ENCODE data around the gene SNF8. TPM values are rescaled to one million over a fixed set of nuclear protein-coding genes. Genes with fewer than 3 reads are reported as not detected.
A peak's percentile ranks its signal among the peaks of the same experiment; 100 is the strongest.

Gene SNF8
- total and polyA plus RNA-seq, 11 donors, result 66.9 to 144 (median 105) TPM

DNA sequence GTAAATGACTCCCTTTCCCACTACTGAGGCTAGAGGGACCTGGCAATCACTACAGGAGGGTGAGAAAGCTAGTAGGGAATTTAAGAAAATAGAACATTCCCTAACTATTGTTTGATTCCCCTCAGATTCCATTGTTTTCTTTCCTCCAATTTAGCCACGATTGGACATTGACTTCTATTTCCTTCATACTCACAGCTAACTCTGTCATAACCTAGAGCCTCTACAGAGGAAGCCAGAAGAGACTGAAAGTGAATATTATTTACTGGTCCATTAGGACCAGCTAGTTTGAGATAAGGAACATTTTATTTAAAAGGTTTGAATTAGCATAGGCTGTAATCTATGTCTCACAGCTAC is 14.9 kb downstream of the SNF8 start:
- H3K36me3 ChIP-seq, result peaks cover 0 to 100% (median 98%) of the 10 kb centered on the region in 9 donors
- ATAC-seq, result no peak
- no peak for TF ChIP-seq POLR2A (IDR thresholded peaks at IDR 0.05)
- TF ChIP-seq CTCF (IDR thresholded peaks at IDR 0.05), result no peak
- no peak for DNase-seq
- H3K4me1 ChIP-seq, result peaks cover 0 to 13% (median 0%) of the 10 kb centered on the region in 12 donors
- peak overlapping the region in 1 of 12 donors; percentile 32 for H3K27ac ChIP-seq
- no peaks in the 10 kb centered on the region for H3K9me3 ChIP-seq
- H3K4me3 ChIP-seq, result no peak overlapping the region
- 26 to 68% (median 45%) methylated on average over 1 of the region's 1 CpG for WGBS, 4 donors
- H3K27me3 ChIP-seq, result no peaks in the 10 kb centered on the region
- intact Hi-C loops (cut with DNase I), result no loop called here

GRCh38 chr17:48928876-48929811 is 15.5 kb downstream of the SNF8 start:
- Histone ChIP-seq H3K36me3 (peaks cover 0 to 100% (median 98%) of the 10 kb centered on the region in 9 donors), H3K9me3 (no peaks in the 10 kb centered on the region), H3K4me3 (no peak overlapping the region), H3K27ac (peak overlapping the region in 1 of 12 donors; percentile 32), H3K27me3 (no peaks in the 10 kb centered on the region), H3K4me1 (peaks cover 0 to 13% (median 0%) of the 10 kb centered on the region in 12 donors)
- intact Hi-C loops (cut with DNase I), result no loop called here
- DNase-seq (no peak), ATAC-seq (peak in 1 of 4 donors; percentile 19)
- TF ChIP-seq POLR2A (IDR thresholded peaks at IDR 0.05), result no peak
- TF ChIP-seq CTCF (IDR thresholded peaks at IDR 0.05), result no peak
- whole genome bisulfite sequencing, 4 donors, result 76 to 88% (median 80%) methylated on average over 6 of the region's 6 CpGs

DNA sequence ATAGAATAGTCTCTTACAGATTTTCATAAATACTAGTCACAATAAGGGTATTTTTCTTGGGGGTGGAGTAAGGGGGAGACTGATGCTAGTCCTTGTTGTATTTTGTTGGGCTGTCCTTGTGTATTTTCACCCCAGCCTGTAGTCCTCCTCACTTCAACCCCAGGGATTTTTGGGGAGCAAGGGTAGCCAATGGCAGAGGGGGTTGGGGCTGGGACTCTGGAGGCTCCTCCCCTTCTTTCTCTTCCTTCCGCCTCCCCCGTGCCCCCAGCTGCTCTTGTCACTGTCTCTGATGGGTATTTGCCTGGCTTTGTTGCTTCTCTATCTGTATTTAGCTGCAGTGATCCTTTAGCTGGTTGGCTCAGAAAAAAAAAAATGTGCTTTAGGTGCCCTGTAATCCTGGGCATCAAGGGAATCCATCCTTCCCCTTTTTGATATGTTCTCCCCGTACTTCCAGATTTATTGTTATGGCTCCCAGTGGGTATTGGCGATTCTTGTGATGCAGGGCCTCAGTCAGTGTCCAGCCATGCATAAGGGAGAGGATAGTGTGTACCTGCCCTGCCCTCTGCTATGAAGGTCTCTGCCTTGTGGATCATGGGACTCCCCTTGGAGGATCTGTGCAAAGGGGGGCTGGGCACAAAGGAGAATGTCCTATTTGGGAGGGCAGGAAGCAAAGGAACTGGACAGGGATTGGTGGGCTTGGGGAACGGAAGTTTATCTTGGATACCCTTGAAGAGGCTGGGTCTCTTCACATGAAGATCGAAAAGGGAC is 16.5 kb downstream of the SNF8 start:
- H3K9me3 ChIP-seq, result no peaks in the 10 kb centered on the region
- no peak for ATAC-seq
- WGBS, 4 donors, result 69 to 87% (median 75%) methylated on average over 6 of the region's 6 CpGs
- no peak overlapping the region for H3K27ac ChIP-seq
- no peak overlapping the region for H3K4me3 ChIP-seq
- peaks cover 0 to 13% (median 0%) of the 10 kb centered on the region in 12 donors for H3K4me1 ChIP-seq
- no peak for DNase-seq
- H3K36me3 ChIP-seq, result peaks cover 0 to 100% (median 98%) of the 10 kb centered on the region in 9 donors
- TF ChIP-seq CTCF (IDR thresholded peaks at IDR 0.05) (no peak), POLR2A (IDR thresholded peaks at IDR 0.05) (no peak)
- intact Hi-C loops (cut with DNase I), result no loop called here
- no peaks in the 10 kb centered on the region for H3K27me3 ChIP-seq

DNA sequence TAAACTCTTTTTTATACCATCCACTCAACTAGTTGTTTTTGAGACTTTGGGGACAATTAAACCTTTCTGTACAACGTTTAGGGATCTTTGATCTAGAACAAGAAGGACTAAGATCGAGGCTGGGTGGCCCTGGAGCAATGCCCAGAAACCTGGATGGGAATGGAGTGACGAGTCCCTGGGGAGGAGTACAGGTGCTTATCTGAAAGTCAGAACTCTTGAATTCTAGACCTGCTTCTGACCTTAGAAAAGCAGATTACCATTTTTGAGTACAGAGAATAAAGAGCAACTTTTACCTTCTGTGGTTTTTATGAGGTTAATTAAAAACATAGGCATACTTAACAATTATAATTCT is 18.7 kb downstream of the SNF8 start:
- ATAC-seq, result no peak
- H3K4me3 ChIP-seq, result no peak overlapping the region
- H3K27ac ChIP-seq, result no peak overlapping the region
- TF ChIP-seq CTCF (IDR thresholded peaks at IDR 0.05) (no peak), POLR2A (IDR thresholded peaks at IDR 0.05) (no peak)
- DNase-seq, result no peak
- 33 to 45% (median 36%) methylated on average over 3 of the region's 3 CpGs for WGBS, 4 donors
- intact Hi-C loops (cut with DNase I), result no loop called here
- no peaks in the 10 kb centered on the region for H3K9me3 ChIP-seq
- H3K4me1 ChIP-seq, result peaks cover 0 to 13% (median 0%) of the 10 kb centered on the region in 12 donors
- H3K27me3 ChIP-seq, result no peaks in the 10 kb centered on the region
- peaks cover under 1 to 100% (median 98%) of the 10 kb centered on the region in 9 donors for H3K36me3 ChIP-seq

Data from heart left ventricle (tissue), 16 donors.